Measurements from ENCODE around the gene TKT.

DNA sequence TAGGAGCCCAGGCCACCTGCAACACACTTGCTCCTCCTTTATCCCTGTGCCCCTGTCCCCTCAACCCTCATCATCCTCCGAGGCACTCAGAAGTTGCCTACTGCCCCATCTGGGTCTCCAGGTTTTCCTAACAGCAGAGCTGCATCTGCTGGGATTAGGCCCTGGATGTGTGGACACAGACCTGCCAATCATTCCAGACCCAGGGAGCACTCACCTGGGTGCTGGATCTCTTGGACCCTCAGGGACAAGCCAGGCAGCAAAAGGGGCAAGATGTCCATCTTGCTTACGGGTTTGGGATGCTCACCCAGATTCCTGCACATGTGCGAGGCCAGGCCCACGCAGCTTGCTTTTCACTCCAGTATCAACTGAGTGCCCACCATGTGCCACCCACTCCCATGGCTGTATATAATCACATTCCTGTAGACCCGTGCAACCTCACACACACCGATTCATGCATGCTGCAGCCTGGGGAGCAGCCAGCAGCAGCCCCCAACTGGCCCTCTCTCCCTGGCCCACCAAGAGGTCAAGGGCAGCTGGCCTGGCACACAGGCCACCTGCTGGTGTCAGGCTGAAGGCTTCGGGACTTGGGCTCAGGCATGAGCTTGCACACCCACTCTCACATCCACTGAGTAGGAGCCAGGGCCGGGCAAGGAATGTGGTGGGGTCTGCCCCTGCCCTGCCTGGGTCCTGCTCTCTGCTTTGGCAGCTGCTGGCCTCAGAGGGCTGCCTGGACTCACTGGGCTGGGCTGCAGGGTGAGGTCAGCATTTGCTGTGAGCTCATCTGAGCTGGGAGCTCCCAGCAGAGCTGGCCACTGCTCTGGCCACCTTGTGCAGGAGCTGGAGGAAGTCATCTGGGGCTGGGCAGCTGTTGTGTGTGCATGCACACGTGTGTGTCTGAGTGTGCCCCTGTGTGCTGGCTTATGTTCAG lies 79.9 kb downstream of the TKT start:
- no peak for TF ChIP-seq POLR2A (IDR thresholded peaks at IDR 0.05)
- no peak for TF ChIP-seq POLR2AphosphoS5 (IDR thresholded peaks at IDR 0.05)
- TF ChIP-seq, protein P1, sequence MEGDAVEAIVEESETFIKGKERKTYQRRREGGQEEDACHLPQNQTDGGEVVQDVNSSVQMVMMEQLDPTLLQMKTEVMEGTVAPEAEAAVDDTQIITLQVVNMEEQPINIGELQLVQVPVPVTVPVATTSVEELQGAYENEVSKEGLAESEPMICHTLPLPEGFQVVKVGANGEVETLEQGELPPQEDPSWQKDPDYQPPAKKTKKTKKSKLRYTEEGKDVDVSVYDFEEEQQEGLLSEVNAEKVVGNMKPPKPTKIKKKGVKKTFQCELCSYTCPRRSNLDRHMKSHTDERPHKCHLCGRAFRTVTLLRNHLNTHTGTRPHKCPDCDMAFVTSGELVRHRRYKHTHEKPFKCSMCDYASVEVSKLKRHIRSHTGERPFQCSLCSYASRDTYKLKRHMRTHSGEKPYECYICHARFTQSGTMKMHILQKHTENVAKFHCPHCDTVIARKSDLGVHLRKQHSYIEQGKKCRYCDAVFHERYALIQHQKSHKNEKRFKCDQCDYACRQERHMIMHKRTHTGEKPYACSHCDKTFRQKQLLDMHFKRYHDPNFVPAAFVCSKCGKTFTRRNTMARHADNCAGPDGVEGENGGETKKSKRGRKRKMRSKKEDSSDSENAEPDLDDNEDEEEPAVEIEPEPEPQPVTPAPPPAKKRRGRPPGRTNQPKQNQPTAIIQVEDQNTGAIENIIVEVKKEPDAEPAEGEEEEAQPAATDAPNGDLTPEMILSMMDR (IDR thresholded peaks at IDR 0.05): no peak
- no peak for TF ChIP-seq EP300 (IDR thresholded peaks at IDR 0.05)

All from upper lobe of left lung (tissue), 4 donors.